ENCODE data around the gene DNPH1. TPM values are rescaled to one million over a fixed set of nuclear protein-coding genes. Genes with fewer than 3 reads are reported as not detected.

DNPH1 gene
- polyA plus RNA-seq, 1 donor from 2014 or later = 48.3 TPM

- Histone ChIP-seq H3K9ac (ENCODE audit: low read length) (no peak overlapping the region), H3K9me3 (ENCODE audit: low read length) (no peaks in the 10 kb centered on the region), H3F3A (ENCODE audit: insufficient read depth, low read length, poor library complexity, severe bottlenecking) (no peaks in the 10 kb centered on the region), H3K27ac (ENCODE audit: low read length) (no peak overlapping the region), H3K9me2 (ENCODE audit: insufficient read depth, low read length) (no peaks in the 10 kb centered on the region), H4K20me1 (ENCODE audit: insufficient read depth) (no peaks in the 10 kb centered on the region), H3K79me2 (replicated peaks; ENCODE audit: insufficient read depth, low read length) (no peaks in the 10 kb centered on the region), H3K4me2 (ENCODE audit: low read length) (no peak overlapping the region), H2AFZ (ENCODE audit: low read depth, low read length) (no peak overlapping the region), H3K27me3 (ENCODE audit: insufficient read depth, low read depth, low read length) (no peaks in the 10 kb centered on the region), H3K4me3 (ENCODE audit: low read length) (no peak overlapping the region), H3K36me3 (ENCODE audit: insufficient read depth, low read length) (peaks cover 13% of the 10 kb centered on the region)
- TF ChIP-seq CTCF (IDR thresholded peaks at IDR 0.05; ENCODE audit: poor library complexity, severe bottlenecking) = no peak
- no peak for TF ChIP-seq EZH2 (IDR thresholded peaks at IDR 0.05; ENCODE audit: borderline replicate concordance, insufficient read depth, low read length, poor library complexity, severe bottlenecking)
- no peak for TF ChIP-seq POLR2AphosphoS5 (IDR thresholded peaks at IDR 0.05)
Measured at GRCh38 chr6:43255408-43256054, 26.2 kb upstream of the DNPH1 start.

- no peak overlapping the region for H2AFZ ChIP-seq (ENCODE audit: low read depth, low read length)
- no peaks in the 10 kb centered on the region for H3K9me3 ChIP-seq (ENCODE audit: low read length)
- no peak overlapping the region for H3K9ac ChIP-seq (ENCODE audit: low read length)
- no peaks in the 10 kb centered on the region for H4K20me1 ChIP-seq (ENCODE audit: insufficient read depth)
- TF ChIP-seq SMC3 (conservative IDR thresholded peaks at IDR 0.05; ENCODE audit: poor library complexity) (no peak), RAD21 (conservative IDR thresholded peaks at IDR 0.05) (no peak), CTCF (IDR thresholded peaks at IDR 0.05; ENCODE audit: poor library complexity, severe bottlenecking) (no peak), EP300 (conservative IDR thresholded peaks at IDR 0.05; ENCODE audit: poor library complexity, severe bottlenecking) (no peak), MXI1 (conservative IDR thresholded peaks at IDR 0.05; ENCODE audit: poor library complexity, severe bottlenecking) (no peak), REST (IDR thresholded peaks at IDR 0.05; ENCODE audit: borderline replicate concordance) (no peak), POLR2AphosphoS5 (IDR thresholded peaks at IDR 0.05) (no peak), TAF1 (IDR thresholded peaks at IDR 0.05; ENCODE audit: low read depth) (no peak), EZH2 (IDR thresholded peaks at IDR 0.05; ENCODE audit: borderline replicate concordance, insufficient read depth, low read length, poor library complexity, severe bottlenecking) (no peak)
- no peak overlapping the region for H3K4me2 ChIP-seq (ENCODE audit: low read length)
- no peaks in the 10 kb centered on the region for H3K9me2 ChIP-seq (ENCODE audit: insufficient read depth, low read length)
- H3K27ac ChIP-seq (ENCODE audit: low read length) = no peak overlapping the region
- H3K36me3 ChIP-seq (ENCODE audit: insufficient read depth, low read length) = peaks cover 13% of the 10 kb centered on the region
- no peak overlapping the region for H3K4me3 ChIP-seq (ENCODE audit: low read length)
- H3F3A ChIP-seq (ENCODE audit: insufficient read depth, low read length, poor library complexity, severe bottlenecking) = no peaks in the 10 kb centered on the region
- no peaks in the 10 kb centered on the region for H3K79me2 ChIP-seq (replicated peaks; ENCODE audit: insufficient read depth, low read length)
- H3K27me3 ChIP-seq (ENCODE audit: insufficient read depth, low read depth, low read length) = no peaks in the 10 kb centered on the region
Measured at GRCh38 chr6:43254846-43255245, 25.6 kb upstream of the DNPH1 start.

All from neural cell (in vitro differentiated cells).